Stomach (tissue), 4 donors: ENCODE data around the gene RELN.

Source experiments
- CTCF ChIP-seq, 7 experiments: fragments of 450-650 bp in 4 of 7; fragments of 200-600 bp in 3 of 7; sonication (generic) in 3 of 7; IDR thresholded peaks; one replicate each; pipeline ENCODE4 v1.5.1; 2016 to 2019; ENCODE audit warnings: antibody characterized with exemption in 7 of 7, control low read depth in 2 of 7, mild to moderate bottlenecking in 1 of 7
- EP300 ChIP-seq: sonication (generic); formaldehyde crosslinking; IDR thresholded peaks from one replicate; pipeline ENCODE4 v1.6.1; 2017; ENCODE audit warnings: antibody characterized with exemption

- TF ChIP-seq CTCF (IDR thresholded peaks at IDR 0.05) (no peak), EP300 (no peak)
Observed at GRCh38 chr7:103487419-103487818, 502.0 kb downstream of the RELN start.
